H7 (cell line): ENCODE measurements around the gene GABPB1. TPM values are rescaled to one million over a fixed set of nuclear protein-coding genes. Genes with fewer than 3 reads are reported as not detected.
"Not testable (repeated sequence)": the region's sequence is repeated elsewhere in the genome, so short reads cannot be mapped to it uniquely, and the experiment has no call there.

Experiments used
- DNase-seq: peaks from one replicate; pipeline ENCODE4 v3.0.0; 2012
- H3K27me3 ChIP-seq: 2 replicates; pipeline ENCODE4 v1.6.0; 2011; ENCODE audit warnings: mild to moderate bottlenecking, low read length; ENCODE audit not compliant: control insufficient read depth, insufficient read depth
- H3K36me3 ChIP-seq: replicated peaks from 2 replicates; pipeline ENCODE4 v1.5.1; 2011; ENCODE audit warnings: low read length; ENCODE audit not compliant: control insufficient read depth, insufficient read depth
- H3K4me3 ChIP-seq: 2 replicates; pipeline ENCODE4 v1.5.1; 2011; ENCODE audit warnings: low read depth, mild to moderate bottlenecking, control low read depth, low read length, moderate library complexity; ENCODE audit not compliant: insufficient read depth
- total RNA-seq: library from RNA; depleted of rRNA; stranded (reverse); fragments of >200 nt; shearing (Covaris generic); gene quantifications from 2 replicates; pipeline ENCODE4 v1.2.3, GENCODE V29; 2014; rRNA removed

The GABPB1 gene
- total RNA-seq, result 39.6 and 43.0 TPM in 2 replicates

GRCh38 chr15:50354838-50355618, at the start of gene GABPB1:
Gene GABPB1 (minus strand): TSS chr15:50355198. CDS start chr15:50309798, 45,400 bp downstream.
- H3K4me3 ChIP-seq, result peak within 1 kb of the TSS; percentile 87
- H3K36me3 ChIP-seq, result peaks cover 3% of the 10 kb centered on the region
- peak; percentile 96 for DNase-seq
- no peaks in the 10 kb centered on the region for H3K27me3 ChIP-seq

GRCh38 chr15:50391561-50391960, 36.6 kb upstream of the GABPB1 start:
- not testable (repeated sequence) for DNase-seq, H3K4me3 ChIP-seq

GRCh38 chr15:50390554-50391264, 35.7 kb upstream of the GABPB1 start:
- Histone ChIP-seq H3K36me3 (no peaks in the 10 kb centered on the region), H3K27me3 (no peaks in the 10 kb centered on the region), H3K4me3 (no peak overlapping the region)
- DNase-seq, result no peak

More at GRCh38 chr15:50391561-50391960, 36.6 kb upstream of the GABPB1 start:
- H3K27me3 ChIP-seq, H3K36me3 ChIP-seq: not testable (repeated sequence)

GRCh38 chr15:50382408-50382807, 27.4 kb upstream of the GABPB1 start:
- H3K36me3 ChIP-seq, H3K4me3 ChIP-seq, DNase-seq, H3K27me3 ChIP-seq: not testable (repeated sequence)

GRCh38 chr15:50381438-50381837, 26.4 kb upstream of the GABPB1 start:
- no peaks in the 10 kb centered on the region for H3K27me3 ChIP-seq
- H3K36me3 ChIP-seq, result no peaks in the 10 kb centered on the region
- no peak for DNase-seq
- H3K4me3 ChIP-seq, result no peak overlapping the region

GRCh38 chr15:50380089-50380488, 25.1 kb upstream of the GABPB1 start:
- no peaks in the 10 kb centered on the region for H3K36me3 ChIP-seq
- H3K4me3 ChIP-seq, result no peak overlapping the region
- H3K27me3 ChIP-seq, result no peaks in the 10 kb centered on the region
- DNase-seq, result no peak

- not testable (repeated sequence) for H3K27me3 ChIP-seq, H3K4me3 ChIP-seq, DNase-seq, H3K36me3 ChIP-seq
Measured at GRCh38 chr15:50379413-50379812, 24.4 kb upstream of the GABPB1 start.

- Histone ChIP-seq H3K36me3 (no peaks in the 10 kb centered on the region), H3K4me3 (no peak overlapping the region), H3K27me3 (no peaks in the 10 kb centered on the region)
- no peak for DNase-seq
Measured at GRCh38 chr15:50378776-50379175, 23.8 kb upstream of the GABPB1 start.

- H3K27me3 ChIP-seq, result no peaks in the 10 kb centered on the region
- DNase-seq, result no peak
- H3K36me3 ChIP-seq, result no peaks in the 10 kb centered on the region
- H3K4me3 ChIP-seq, result no peak overlapping the region
Measured at GRCh38 chr15:50377867-50378751, 23.1 kb upstream of the GABPB1 start.

- H3K27me3 ChIP-seq, H3K4me3 ChIP-seq, DNase-seq, H3K36me3 ChIP-seq: not testable (repeated sequence)
Measured at GRCh38 chr15:50369564-50369963, 14.6 kb upstream of the GABPB1 start.

- Histone ChIP-seq H3K27me3 (no peaks in the 10 kb centered on the region), H3K36me3 (peaks cover 3% of the 10 kb centered on the region), H3K4me3 (no peak overlapping the region)
- DNase-seq, result no peak
Measured at GRCh38 chr15:50365971-50366370, 11.0 kb upstream of the GABPB1 start.

- no peak for DNase-seq
- no peak overlapping the region for H3K4me3 ChIP-seq
- no peaks in the 10 kb centered on the region for H3K27me3 ChIP-seq
- H3K36me3 ChIP-seq, result peaks cover 3% of the 10 kb centered on the region
Measured at GRCh38 chr15:50365570-50365969, 10.6 kb upstream of the GABPB1 start.

- no peak for DNase-seq
- Histone ChIP-seq H3K4me3 (no peak overlapping the region), H3K36me3 (peaks cover 3% of the 10 kb centered on the region), H3K27me3 (no peaks in the 10 kb centered on the region)
Measured at GRCh38 chr15:50363612-50364011, 8.6 kb upstream of the GABPB1 start.

- DNase-seq, result no peak
- Histone ChIP-seq H3K4me3 (no peak overlapping the region), H3K36me3 (peaks cover 7% of the 10 kb centered on the region), H3K27me3 (no peaks in the 10 kb centered on the region)
Measured at GRCh38 chr15:50361756-50362155, 6.8 kb upstream of the GABPB1 start.
